Midbrain (tissue), 1 donor: ENCODE results near the gene JMJD7.

Experiments
- DNase-seq: peaks from one replicate; lab custom pipeline; 2025; lab: John Stamatoyannopoulos, UW

The JMJD7 gene

DNA sequence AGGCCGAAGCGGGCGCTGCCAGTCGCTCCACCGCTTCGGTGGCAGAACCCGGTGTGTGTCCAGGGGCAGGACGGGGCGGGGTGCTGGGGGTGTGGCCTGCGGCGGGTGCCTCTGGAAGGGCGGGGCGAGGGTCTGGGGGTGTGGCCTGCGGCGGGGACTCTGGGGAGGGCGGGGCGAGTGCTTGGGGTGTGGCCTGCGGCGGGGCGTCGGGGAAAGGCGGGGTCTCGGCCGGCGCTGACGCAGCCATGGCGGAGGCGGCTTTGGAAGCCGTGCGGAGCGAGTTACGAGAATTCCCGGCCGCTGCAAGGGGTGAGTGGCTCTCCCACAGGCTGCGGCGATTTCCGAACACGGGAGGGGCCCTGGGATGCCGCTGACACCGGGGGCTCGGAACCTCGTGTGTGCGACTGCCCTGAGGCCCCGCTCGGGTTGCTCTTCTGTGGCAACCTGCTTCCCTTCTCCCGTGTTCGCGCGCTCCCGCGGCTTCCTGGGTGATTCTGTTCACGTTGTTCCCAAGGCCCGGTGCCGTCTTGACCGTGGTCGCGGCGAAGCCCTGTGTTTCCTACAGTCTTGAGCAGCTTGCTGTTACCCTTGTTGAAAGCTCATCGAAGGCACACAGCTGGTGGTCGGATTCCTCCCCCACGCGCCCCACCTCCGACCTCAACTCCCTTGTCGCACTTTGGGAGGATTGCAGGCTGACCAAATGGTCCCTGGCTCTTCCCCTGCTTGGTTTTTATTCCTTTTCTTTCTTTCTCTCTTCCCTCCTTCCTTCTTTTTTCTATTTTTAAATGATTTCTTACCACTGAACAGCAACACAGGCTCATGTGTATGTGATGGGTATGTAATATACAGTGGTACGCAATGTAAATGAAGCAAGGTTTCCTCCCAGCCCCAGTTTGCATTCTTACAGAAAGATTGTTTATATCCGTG lies at the start of gene JMJD7:
Gene JMJD7 (plus strand): TSS at position 213 of the 927 bp plus-strand sequence. CDS start 33 bp downstream, at position 246.
- peak; percentile 93 for DNase-seq

DNA sequence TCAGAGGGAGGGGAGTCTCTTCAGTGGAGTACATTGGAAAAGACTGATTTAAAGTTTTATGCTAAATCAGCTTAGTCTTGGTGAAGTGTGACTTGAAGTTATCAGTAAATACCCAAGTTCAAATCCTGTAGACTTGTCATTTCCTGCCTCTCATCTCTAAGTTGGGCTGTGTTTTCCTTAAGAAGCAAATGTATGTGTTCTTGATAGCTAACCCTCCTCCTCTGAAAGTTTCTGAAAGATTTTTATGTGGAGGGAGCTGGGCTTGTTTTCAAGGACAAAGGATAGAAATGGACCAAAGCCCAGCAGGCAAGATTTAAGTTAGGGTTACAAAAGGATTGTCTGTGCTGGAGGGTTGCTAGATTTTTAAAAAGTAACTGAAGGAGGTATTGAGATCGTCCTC lies 49.4 kb upstream of the JMJD7 start:
- DNase-seq: no peak

DNA sequence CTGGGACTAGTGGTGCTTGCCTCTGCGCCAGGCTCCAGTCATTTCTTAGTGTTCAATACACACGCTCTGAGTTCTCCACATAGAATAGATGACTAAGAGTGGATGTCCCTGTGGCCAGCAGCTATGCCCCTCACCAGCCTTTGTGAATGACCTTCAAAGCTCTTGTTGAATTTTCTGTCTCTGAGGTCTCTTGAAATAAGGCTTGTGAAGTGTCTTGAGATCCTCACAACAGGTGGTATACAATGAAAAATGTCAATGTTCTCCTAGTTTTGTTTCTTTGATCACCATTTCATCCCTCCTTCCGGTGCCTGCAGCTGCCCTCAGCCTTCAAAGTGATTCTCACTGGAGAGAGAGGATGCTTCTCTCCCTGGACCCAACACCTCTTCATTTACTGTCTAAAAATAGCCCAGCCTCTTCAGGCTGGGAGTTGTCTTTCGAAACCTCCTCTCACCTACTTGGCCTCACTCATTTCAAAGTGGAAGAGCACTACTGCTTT lies 48.2 kb upstream of the JMJD7 start:
- no peak for DNase-seq

DNA sequence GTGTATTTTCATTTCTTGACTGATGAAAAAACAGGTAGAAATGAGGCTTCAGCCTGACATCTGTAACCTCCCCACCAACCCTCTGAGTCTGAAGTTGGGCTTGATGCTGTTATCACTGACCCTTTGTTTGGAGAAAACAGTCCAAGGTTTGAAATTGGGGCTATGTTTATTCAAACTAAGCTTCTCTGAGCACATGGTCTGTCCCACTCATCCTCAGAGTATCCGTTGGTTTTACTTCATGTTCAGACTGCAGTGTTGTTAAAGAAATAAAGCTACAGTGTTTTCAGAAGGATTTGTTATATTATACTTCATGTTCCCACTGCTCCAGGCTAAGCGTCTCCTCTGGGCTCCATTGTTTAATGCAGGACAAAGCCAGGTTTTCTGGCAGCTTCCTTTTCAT lies 47.6 kb upstream of the JMJD7 start:
- DNase-seq: no peak

DNA sequence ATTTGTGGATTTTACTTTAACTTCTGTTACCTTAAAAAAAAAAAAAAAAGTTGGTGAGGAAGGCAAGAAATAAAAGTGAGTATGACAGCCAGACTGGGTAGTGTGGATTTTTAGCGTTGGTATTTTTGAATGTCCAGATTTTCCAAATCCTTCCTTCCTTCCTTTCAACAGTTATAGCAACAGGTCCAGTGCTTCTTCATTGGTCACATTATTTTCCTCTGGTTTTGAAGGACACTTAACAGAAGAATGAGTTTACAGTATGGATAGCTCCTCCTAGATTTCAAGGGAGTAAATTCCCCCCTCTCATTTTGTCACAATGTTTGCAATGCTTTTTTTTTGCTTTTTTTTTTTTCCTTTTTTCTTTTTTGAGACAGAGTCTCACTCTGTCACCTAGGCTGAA lies 47.2 kb upstream of the JMJD7 start:
- no peak for DNase-seq

GRCh38 chr15:41782371-41783282 lies 45.3 kb upstream of the JMJD7 start:
- DNase-seq: no peak

DNA sequence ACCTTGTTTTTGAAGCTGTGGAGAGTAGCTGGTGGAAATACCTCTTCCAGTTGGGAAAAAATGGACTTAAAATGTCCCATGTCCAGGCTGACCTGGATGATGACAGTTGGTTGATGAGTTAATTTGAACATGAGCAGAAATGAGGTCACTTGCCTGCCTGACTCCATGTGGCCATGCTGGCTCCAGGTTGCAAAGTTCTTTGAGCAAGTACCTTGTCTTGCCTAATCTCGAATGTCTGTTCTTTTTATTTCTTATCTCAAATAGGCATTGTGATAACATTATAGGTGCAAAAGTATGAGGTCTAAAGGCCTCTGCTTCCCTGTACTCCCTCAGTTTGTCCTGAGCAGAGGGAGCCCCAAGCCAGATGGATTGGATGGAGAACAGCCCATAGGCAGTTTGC lies 44.6 kb upstream of the JMJD7 start:
- no peak for DNase-seq

- DNase-seq: no peak
These were observed 39.6 kb upstream of the JMJD7 start for GRCh38 chr15:41788262-41788661.

DNA sequence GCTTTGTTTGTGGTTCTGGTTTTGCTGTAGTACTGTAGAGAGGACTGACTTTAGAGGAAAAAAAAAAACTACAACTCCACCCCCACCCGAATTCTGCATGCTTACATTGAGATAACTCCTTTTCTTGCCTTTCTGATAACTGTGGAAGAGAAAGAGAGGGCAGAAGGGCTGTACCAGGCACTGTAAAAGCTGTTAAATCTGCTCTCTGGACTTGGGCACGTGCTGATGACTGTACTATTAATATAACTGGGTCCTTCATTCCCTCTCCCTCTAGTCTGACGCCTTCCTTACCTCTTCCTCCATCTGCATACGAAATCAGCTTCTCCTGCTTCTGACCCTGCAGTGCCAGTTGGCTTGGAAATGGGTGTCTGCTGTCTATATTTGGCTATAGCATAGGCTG lies 38.7 kb upstream of the JMJD7 start:
- DNase-seq: no peak

- DNase-seq: no peak
These were observed 38.2 kb upstream of the JMJD7 start for GRCh38 chr15:41789662-41790061.

- DNase-seq: no peak
These were observed 37.7 kb upstream of the JMJD7 start for GRCh38 chr15:41790169-41790568.

DNA sequence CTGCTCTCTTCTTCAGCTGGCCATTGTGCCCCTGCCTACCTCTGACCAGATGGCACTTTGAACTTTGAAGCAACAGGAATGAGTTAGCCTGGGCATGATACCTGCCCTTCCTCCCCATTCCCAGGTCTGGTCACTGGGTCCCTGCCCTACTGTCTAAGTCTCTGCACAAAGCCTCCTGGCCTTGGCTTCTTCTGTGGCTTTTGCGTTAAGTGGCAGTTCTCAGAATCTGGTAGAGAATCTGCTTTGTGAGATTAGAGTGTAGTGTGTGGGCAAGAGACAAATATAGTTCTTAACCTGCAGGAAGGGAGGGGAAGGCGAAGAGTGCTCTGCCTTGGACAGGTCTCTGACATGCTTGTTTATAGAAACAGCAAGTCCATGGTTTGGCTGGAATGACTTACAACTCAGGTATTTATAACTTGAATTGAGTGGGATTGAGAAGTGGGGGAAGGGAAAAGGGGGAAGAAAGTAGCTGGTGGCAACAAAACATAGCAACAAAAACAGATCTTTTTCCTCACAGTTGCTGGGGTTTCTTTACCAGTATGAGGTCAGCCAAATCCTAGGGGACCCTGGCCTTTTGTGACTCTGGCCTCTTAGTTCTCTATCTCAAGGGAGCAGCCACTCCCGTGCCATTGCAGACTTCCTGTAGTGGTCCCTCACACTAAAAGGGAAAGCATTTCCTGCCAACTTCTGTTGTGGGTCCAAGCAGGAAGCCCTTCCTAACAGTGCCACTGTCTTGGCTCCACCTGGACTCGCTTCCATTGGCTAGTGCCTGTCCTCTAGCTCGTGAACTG lies 36.9 kb upstream of the JMJD7 start:
- DNase-seq: no peak

DNA sequence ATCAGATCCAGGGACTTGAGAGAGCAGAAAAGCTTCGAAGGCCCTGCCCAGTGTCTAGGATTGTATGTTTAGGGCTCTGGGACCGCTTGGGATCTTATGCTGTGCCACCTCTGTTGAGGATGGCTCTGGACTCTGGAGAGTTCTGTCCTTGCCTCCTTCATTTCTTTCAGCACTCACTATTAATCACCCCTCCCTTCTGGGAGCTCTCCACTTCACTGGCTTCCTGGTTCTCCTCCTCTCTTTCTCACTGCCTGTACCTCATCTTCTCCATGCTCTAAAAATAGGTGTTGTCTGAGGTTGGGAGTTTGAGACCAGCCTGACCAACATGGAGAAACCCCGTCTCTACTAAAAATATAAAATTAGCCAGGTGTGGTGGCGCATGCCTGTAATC lies 36.4 kb upstream of the JMJD7 start:
- DNase-seq: no peak

DNA sequence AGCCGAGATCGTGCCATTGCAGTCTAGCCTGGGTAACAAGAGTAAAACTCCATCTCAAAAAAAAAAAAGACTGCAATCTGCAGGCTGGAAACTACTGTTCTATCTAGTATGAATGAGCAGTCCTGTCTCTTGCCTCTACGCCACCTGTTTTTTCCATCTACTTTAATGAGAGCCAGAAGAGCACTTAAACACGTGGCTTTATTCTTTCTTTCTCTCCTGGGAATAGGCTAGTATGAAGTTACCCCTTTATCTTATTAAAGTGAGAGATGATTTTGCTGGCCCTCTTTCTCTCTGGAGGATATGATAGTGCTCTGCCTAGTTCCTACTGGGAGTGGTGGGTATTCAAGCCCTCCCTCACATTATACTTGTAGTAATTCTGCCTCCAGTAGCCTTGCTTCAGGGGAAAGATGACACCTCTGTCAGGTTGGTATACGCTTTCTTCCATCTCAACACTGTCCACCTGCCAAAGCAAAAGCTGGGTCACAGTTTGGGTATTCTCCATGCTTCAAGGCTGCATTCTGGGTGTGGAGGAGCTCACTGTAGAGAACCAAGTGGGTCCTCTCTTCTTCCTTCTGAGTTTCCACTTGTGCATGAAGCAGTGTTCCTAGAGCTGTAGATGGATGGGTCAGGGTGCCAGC lies 35.8 kb upstream of the JMJD7 start:
- no peak for DNase-seq

GRCh38 chr15:41794081-41794480 lies 33.8 kb upstream of the JMJD7 start:
- no peak for DNase-seq

- no peak for DNase-seq
These were observed 31.7 kb upstream of the JMJD7 start for GRCh38 chr15:41795996-41796856.

GRCh38 chr15:41797201-41797944 lies 30.5 kb upstream of the JMJD7 start:
- DNase-seq: no peak

- DNase-seq: no peak
These were observed 29.0 kb upstream of the JMJD7 start for GRCh38 chr15:41798607-41799487.

DNA sequence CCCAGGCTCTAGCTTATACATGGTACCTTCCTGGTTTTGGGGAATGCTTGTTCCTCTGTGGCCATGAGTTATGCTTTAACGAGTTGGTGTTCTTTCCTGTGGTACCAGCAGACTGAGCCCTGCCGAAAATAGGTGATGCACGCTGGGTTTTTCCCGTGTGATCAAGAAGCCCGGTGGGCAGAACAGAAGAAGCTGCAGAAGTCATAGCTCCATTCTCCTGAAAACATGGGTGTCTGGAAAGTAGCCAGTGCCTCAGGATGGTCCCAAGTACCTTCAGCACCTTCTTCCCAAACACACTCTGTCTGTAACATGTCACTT lies 28.4 kb upstream of the JMJD7 start:
- DNase-seq: no peak
